NCI-H2196 (cell line): ENCODE data around the gene SIX3.
A peak's percentile ranks its signal among the peaks of the same experiment; 100 is the strongest.

Experiments
- DNase-seq: peaks from one replicate; lab custom pipeline; 2025; ENCODE audit not compliant: unreplicated experiment; lab: John Stamatoyannopoulos, UW

The SIX3 gene

GRCh38 chr2:44954889-44955592 lies 13.5 kb downstream of the SIX3 start:
- DNase-seq: no peak

GRCh38 chr2:44955593-44956392 lies 14.3 kb downstream of the SIX3 start:
- DNase-seq: peak; percentile 85

- no peak for DNase-seq
Measured at GRCh38 chr2:44956843-44957242, 15.3 kb downstream of the SIX3 start.

- no peak for DNase-seq
Measured at GRCh38 chr2:44957656-44958327, 16.3 kb downstream of the SIX3 start.

- DNase-seq: no peak
Measured at GRCh38 chr2:44959855-44960254, 18.4 kb downstream of the SIX3 start.

- DNase-seq: no peak
Measured at GRCh38 chr2:44960871-44961270, 19.4 kb downstream of the SIX3 start.

GRCh38 chr2:44962176-44962695 lies 20.7 kb downstream of the SIX3 start:
- DNase-seq: no peak

- DNase-seq: no peak
Measured at GRCh38 chr2:44964752-44965236, 23.3 kb downstream of the SIX3 start.

GRCh38 chr2:44965684-44966083 lies 24.2 kb downstream of the SIX3 start:
- no peak for DNase-seq

- DNase-seq: no peak
Measured at GRCh38 chr2:44967056-44967455, 25.6 kb downstream of the SIX3 start.

- DNase-seq: no peak
Measured at GRCh38 chr2:44967727-44968432, 26.4 kb downstream of the SIX3 start.

GRCh38 chr2:44969936-44970335 lies 28.4 kb downstream of the SIX3 start:
- no peak for DNase-seq

GRCh38 chr2:44970846-44971450 lies 29.4 kb downstream of the SIX3 start:
- no peak for DNase-seq

GRCh38 chr2:44972771-44973535 lies 31.5 kb downstream of the SIX3 start:
- no peak for DNase-seq

GRCh38 chr2:44974064-44974715 lies 32.7 kb downstream of the SIX3 start:
- DNase-seq: peak; percentile 74

- DNase-seq: no peak
Measured at GRCh38 chr2:44975571-44976450, 34.3 kb downstream of the SIX3 start.

- no peak for DNase-seq
Measured at GRCh38 chr2:44979581-44979980, 38.1 kb downstream of the SIX3 start.
